GM21423 (cell line): Measurements from ENCODE around the gene WASL.
"Not testable (repeated sequence)": the region's sequence is repeated elsewhere in the genome, so short reads cannot be mapped to it uniquely, and the experiment has no call there.

Source experiments
- ATAC-seq: cut with Tn5 transposase; IDR thresholded peaks from one replicate; pipeline ENCODE4 v1.9.1; 2021; ENCODE audit warnings: mild to moderate bottlenecking, moderate library complexity; ENCODE audit not compliant: unreplicated experiment

WASL gene

GRCh38 chr7:123748734-123749536 lies at the start of gene WASL:
WASL (minus strand) TSS chr7:123749003; CDS start chr7:123748734, 269 bp downstream.
- ATAC-seq = peak; percentile 72

- ATAC-seq = peak; percentile 51
Measured at GRCh38 chr7:123797673-123798531, 49.1 kb upstream of the WASL start.

- no peak for ATAC-seq
Measured at GRCh38 chr7:123796568-123796967, 47.8 kb upstream of the WASL start.

DNA sequence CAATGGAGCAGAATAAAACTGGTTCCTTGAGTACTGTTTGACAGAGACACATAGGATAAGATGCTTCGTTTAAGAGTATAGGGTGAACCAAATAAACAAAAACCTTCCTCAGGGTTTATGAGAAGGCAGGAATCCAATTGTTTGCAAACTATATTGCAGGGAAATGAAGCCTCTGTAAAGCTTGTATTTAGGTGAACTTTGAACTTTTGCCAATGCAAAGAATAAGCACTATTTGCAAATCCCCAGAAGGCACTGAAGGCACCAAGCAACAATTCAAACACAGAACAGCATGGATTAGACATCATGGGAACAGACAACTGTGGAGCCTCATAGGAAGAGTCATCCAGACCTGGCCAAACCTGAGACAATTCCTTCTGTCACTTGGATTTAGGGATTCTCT lies 47.1 kb upstream of the WASL start:
- no peak for ATAC-seq

DNA sequence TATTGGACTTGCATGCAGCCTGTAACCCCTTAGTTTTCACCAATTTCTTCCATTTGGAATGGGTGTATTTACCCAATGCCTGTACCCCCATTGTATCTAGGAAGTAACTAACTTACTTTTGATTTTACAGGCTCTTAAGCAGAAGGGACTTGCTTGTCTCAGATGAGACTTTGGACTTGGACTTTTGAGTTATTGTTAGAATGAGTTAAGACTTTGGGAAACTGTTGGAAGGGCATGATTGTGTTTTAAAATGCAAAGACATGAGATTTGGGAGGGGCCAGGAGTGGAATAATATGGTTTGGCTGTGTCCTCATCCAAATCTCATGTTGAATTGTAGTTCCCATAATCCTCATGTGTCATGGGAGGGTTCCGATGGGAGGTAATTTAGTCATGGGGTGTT lies 46.3 kb upstream of the WASL start:
- ATAC-seq = not testable (repeated sequence)

GRCh38 chr7:123792547-123792946 lies 43.7 kb upstream of the WASL start:
- ATAC-seq = no peak

DNA sequence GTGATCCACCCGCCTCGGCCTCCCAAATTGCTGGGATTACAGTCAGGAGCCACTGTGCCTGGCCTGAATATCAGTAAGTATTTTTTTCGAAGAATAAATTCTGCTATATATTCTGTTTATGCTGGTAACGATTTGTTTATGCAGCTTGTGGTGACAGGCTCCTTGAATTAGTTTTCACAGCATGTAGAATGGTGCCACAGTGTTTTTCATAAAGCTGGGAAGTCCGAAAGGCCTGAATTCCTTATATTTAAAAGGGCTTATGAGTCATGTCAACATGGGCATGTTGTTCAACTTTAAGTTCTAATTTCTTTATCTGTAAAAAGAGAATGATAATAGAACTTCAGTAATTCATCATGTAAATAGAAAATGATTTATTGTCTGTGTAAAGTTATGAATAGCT lies 42.2 kb upstream of the WASL start:
- ATAC-seq = no peak

- no peak for ATAC-seq
Measured at GRCh38 chr7:123789817-123790216, 41.0 kb upstream of the WASL start.

DNA sequence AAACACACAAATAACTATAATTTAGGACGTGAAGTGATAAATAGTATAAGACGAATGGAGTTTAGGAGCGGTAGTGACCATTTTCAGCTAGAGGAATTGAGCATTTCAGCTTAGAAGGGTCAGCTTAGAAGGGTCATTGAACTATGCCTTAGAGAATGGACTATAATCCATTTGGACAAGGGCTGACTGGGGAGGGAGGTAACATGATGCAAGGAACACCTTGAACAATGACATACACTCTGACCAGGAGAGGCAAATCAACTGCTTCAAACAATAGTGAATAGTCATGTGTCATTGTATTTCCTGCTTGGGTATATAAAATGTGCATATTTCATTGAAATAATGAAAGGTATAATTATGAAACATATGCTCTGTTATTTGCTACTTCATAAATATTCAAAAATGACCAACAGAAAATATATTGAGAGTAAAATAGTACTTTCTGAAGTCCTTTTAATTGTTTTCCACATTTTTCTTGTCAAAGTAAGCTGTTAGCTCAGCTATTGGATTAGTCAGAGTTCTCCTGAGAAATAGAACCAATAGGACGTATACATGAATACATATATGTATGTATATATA lies 40.5 kb upstream of the WASL start:
- ATAC-seq = no peak

DNA sequence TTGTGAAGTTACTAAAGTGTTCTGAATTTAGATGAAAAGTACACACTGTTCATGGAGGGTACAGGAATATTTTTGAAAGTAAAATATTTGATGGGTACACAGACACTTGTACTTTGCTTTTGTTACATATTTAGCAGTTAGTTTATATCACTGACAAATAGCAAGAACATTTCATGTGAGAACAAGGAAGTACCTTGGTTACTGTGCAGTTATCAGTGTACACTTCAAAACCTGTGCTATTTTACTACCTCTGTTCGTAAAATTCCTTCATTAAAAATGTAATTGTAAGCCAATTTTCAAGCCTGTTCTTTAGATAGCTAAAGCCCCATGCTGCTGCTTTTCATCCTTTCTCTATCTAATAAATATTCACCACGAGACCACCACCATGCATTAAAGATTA lies 39.8 kb upstream of the WASL start:
- ATAC-seq = no peak

GRCh38 chr7:123787220-123788007 lies 38.6 kb upstream of the WASL start:
- ATAC-seq = no peak

DNA sequence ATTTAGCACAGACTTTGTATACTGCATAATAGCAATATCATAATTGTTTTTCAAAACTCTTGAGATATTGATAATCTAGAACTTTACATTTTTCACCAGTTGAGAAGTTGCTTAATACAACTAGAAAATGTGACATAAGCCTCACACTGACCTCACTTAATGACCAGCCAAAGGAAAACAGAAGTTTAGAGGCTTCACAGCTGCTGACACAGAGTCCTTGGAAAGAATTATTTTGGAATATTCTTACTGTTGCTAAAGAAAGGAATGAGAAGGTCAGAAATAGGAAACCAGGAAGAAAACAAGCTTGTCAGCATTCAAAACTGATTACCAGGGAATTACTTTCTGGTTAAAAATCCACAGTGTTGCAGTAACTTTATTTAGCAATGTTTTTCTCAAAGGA lies 35.5 kb upstream of the WASL start:
- ATAC-seq = no peak

DNA sequence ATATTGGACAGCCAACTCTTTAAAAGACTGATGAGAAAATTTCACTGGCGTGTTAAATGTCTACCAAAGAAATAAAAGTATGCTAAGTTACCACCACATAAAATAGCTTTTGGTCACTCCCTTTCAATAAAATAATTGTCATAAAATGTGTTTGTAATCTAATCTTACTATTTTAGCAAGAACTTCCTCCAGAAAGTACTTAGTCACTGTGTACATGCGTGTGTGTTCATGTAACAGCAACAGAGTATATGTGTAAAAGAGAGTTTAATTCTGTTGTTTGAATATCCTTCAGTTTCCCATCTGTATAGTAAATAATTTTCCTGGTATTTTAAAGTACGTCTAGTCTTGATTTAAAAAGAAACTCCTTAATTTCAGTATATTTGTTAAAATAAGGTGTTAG lies 35.0 kb upstream of the WASL start:
- ATAC-seq = no peak

- no peak for ATAC-seq
Measured at GRCh38 chr7:123782071-123782798, 33.4 kb upstream of the WASL start.

DNA sequence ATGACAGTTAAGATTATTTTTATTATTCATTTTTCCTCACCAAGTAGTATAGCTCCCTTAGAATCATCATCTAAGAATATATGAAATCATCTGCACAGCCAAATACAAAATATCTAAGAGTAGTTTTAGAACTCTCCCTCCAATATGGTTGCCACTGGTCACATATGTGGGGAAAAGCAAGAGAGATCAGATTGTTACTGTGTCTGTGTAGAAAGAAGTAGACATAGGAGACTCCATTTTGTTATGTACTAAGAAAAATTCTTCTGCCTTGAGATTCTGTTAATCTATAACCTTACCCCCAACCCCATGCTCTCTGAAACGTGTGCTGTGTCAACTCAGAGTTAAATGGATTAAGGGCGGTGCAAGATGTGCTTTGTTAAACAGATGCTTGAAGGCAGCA lies 31.7 kb upstream of the WASL start:
- not testable (repeated sequence) for ATAC-seq

DNA sequence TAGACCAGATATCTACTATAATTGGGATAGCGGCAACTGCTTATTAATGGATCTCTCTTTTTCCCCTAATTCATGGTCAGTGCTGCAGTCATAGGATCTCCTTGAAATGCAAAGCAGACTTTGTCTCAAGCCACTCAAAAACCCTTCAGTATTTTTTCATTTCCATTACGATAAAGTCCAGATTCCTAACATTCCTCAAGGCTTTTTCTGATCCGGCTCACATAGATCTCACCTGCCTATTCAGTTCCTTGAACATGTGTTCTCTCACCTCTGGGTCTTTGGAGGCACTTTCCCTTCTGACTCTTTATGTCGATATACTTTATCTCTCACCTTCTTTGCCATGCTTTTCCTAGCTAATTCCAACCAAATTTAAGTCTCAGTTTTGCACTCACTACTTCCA lies 25.7 kb upstream of the WASL start:
- ATAC-seq = no peak

- no peak for ATAC-seq
Measured at GRCh38 chr7:123773481-123773880, 24.7 kb upstream of the WASL start.

- ATAC-seq = no peak
Measured at GRCh38 chr7:123772652-123773051, 23.8 kb upstream of the WASL start.

DNA sequence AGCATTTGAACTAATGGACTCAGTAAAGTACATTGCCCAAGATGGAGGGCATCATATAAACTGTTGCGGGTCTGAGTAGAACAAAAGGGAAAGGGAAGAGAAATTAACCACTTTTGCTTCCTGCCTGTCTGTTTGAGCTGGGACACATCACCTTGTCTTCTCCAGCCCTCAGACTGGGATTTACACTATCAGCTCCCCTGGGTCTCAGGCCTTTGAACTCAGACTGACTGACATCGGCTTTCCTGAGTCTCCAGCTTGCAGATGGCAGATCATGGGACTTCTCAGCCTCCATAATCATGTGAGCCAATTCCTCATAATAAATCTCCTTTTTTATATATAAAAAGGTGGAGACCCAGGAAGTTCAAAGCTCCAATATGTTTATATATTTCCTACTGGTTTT lies 23.0 kb upstream of the WASL start:
- ATAC-seq = no peak

DNA sequence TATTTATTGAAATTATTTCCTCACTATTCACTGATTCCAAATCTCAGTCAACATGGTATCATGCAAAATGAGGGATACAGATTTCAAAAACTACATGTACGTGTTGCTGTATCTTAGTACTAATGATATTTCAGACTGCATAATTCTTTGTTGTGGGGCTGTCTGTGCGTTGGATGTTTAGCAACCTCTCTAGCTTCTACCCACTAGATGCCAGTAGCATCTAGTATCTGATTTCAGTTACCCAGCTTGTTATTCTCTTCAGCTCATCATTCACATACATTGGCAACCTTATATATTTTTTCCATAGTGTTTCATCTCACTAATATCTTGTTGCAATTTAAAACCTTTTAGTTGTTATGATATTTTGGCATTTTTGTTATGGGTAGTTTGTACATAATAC lies 22.5 kb upstream of the WASL start:
- no peak for ATAC-seq
